Right renal pelvis (tissue), 4 donors: ENCODE data around the gene RNF144A. TPM values are rescaled to one million over a fixed set of nuclear protein-coding genes. Genes with fewer than 3 reads are reported as not detected.
"Not testable (repeated sequence)": the region's sequence is repeated elsewhere in the genome, so short reads cannot be mapped to it uniquely, and the experiment has no call there.

Experiments used
- DNase-seq, 4 donors: peaks; one replicate each; pipeline ENCODE4 v3.0.0-alpha.2; 2013; ENCODE audit warnings: low read depth in 4 of 4, low spot score in 3 of 4, missing footprints in 1 of 4
- polyA plus RNA-seq, 4 donors: library from polyadenylated mRNA; unstranded; fragments of 120-200 nt; gene quantifications; one replicate each; pipeline ENCODE4 v1.2.1, GENCODE V29; 2013; ENCODE audit not compliant: insufficient read length in 4 of 4

Gene RNF144A
- polyA plus RNA-seq, 4 donors, result 54.2 to 70.4 (median 66.3) TPM

- no peak for DNase-seq
These were observed 10.0 kb downstream of the RNF144A start for GRCh38 chr2:6927186-6927585.

GRCh38 chr2:6927753-6928152, 10.5 kb downstream of the RNF144A start:
- DNase-seq, result no peak

GRCh38 chr2:6928452-6928851, 11.2 kb downstream of the RNF144A start:
- no peak for DNase-seq

DNA sequence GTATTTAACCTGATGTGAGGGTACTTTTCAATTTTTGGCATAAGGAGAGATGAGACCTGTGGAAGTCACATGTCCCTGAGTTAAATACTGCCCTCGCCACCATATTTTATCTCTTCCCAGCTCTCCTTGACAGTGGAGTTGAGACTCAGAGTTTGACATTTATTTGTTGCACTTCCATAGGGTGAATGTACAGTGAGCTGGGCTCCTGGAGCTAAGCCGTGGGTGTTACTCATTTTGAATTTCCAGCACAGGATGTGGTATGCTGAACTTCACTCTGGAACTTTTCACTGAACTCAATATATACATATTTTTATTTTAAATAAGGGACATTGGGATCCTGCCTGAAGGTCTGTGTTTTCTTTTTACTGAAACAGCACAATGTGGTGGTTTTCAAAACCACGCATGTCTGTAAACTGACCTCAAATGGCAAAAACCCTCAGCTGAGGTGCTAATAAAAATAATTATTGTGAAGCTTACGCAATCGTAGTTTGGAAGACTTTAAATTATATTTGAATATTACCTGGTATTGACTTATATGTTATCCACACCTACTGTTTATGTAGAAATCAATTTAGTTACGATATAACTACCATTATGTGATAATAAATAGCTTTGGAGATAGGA, 12.1 kb downstream of the RNF144A start:
- no peak for DNase-seq

DNA sequence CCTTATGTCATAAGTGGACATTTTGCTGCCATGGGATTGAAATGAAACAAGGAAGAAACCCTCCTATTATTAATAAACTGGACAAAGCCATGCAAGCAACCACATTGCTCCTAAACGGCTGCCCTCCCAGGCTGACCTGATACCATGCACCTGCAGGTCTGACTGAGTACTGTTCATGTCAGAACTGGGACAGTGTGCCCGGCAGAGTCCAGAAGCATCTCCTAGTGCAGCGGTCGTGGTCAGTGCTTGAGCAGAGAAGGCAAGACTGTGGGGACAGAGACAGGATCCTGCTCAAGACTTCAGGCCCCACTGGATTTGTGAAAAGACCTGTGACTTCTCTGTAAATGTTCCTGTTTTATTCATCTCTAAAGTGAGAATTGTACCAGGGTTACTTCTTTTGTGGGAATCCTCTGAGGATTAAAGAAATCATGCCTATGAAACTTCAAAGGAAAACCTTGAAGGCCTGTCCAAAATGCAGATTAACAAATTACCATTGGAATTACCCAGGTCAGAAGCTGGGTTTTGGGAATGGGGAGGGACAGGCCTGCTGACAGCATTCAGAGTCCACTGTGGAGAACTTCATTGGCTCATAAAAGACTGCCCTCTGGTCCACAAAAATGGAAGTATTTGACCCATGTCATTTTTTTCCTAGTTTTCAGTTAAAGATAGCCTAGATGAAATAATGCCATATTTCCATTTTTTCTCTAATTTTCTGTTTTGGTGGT, 13.9 kb downstream of the RNF144A start:
- DNase-seq, result no peak

DNA sequence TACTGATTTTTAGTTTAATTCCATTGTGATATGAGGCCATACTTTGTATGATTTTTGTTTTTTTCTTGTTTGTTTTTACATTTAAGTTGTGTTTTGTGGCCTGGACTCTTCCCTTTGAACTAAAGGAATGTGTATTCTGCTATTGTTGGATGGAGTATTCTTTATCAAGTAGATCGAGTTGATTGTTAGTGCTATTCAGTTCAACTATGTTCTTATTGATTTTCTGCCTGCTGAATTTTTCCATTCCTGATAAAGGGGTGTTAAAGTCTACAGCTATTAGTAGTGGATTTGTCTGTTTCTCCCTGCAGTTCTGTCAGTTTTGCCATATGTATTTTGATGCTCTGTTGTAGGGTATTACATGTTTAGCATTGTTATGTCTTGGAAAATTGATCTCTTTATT, 14.5 kb downstream of the RNF144A start:
- no peak for DNase-seq

GRCh38 chr2:6932206-6932605, 15.0 kb downstream of the RNF144A start:
- DNase-seq, result no peak

DNA sequence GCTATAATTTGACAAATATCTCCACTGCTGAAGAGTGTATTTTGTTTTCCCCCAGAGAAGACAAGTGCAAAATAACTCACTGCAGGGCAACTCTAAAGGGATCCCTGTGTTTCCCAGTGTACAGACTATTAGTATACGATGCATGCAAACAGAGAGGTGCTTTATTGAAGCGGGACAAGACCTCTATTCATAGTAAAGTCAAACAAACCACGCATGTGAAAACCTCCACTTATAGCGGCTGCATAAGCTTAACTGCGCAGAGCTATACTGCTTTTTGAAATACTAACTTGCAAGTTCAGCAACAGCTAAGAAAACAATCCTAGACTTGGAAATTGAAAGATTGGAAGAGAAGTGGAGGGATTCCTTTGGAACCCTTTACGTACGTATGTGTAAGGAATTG, 15.6 kb downstream of the RNF144A start:
- no peak for DNase-seq

DNA sequence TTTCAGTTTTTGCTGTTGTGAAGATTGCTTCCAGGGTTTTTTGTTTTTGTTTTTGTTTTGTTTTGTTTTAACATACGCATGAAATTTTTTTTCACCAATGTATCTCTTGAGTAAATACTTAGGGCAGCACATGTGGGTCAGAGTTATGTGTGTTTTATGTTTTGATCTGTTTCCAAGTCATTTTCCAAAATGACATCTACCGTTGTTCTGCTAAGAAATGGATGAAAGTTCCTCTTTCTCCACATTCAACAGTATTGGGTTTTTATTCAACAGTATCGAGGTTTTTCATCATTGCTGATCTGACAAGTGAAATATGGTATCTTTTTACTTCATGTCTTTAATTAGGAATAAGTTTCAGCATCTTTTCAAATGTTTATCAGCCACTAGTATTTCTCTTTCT, 16.7 kb downstream of the RNF144A start:
- no peak for DNase-seq

DNA sequence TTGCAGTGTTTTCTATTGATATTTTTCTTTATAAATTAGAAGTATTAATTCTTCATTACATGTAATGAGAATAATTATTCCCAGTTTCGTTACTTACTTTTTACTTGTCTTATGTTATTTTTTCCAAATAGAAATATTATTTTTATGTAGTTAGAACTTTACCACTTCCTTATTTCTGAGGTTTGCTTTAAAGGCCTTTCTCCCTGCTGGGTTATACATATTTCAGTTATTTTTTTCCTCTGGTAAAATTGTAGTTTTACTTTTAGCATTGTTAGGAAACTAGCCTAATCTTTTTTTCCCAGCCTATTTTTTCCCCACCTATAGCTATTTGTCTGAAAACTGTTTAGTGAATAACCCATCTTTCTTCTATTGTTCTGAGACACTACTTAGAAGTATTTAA, 17.1 kb downstream of the RNF144A start:
- no peak for DNase-seq

DNA sequence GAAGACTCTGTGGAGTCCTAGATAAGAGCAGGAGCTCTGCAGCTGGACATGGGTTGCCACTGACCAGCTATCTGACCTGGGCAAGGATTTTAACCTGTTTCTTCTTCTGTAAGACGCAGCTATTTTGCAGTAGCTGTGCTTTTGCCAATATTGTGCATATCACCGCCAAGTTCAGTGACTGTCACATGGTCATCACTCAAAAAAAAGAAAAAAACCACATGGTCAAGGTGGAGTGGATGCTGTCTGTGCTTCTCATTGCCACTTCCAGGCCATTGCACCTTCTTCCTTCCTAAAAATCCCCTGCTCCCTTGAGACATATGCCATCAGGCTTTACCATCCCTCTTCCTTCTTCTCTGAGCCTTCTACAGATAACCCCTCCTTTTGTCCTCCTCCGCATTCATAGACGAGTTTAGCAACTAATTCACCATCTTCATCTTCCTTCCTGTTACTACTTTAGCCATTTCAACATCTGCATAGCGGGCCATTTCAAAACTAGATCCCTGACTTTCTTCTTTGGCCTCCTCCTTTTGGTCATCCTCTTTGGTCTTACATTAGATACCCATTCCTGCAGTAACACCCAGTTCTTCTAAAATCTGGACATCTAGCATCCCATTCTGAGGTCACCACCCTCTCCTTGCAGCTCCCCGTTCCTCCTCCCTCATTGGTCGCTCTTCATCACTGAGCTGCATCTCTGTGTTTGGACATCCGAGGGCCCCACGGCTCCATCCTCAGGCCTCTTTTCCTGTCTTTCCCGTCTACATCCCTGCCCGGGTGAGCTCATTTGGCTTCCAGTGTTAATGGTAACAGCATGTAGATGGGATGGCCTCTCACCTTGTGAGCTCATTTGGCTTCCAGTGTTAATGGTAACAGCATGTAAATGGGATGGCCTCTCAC, 17.8 kb downstream of the RNF144A start:
- DNase-seq, result no peak

DNA sequence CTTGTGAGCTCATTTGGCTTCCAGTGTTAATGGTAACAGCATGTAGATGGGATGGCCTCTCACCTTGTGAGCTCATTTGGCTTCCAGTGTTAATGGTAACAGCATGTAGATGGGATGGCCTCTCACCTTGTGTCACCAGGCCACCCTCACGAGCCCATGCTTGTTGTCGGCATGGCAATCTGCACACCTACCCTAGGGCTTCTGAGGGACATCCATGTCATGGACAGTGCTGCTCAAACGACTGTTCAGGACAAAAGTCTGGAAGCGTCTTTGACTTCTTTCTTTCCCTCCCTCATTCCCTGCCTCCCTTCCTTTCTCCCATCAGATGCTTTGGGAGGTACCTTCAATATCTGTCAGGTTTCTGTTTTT, 18.4 kb downstream of the RNF144A start:
- DNase-seq, result not testable (repeated sequence)

DNA sequence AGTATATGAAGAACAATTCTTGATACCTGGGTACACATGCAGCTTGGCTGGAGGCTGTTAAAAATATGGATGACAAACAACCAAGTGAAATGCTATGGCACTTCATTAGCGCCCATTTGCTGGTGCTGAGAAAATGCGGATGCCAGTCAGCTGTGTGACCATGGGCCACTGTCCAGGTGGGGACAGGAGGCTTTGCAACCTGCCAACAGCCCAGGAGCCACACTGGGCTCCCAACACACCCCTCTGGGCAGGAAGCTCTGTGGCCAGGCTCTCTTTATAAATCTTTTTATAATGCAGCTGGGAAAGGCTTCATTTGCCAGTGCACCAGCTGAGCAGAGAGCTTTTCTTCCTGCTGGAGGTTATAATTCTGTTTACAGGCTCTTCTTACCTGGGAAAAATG, 19.9 kb downstream of the RNF144A start:
- no peak for DNase-seq

- DNase-seq, result no peak
These were observed 20.4 kb downstream of the RNF144A start for GRCh38 chr2:6937582-6937981.

DNA sequence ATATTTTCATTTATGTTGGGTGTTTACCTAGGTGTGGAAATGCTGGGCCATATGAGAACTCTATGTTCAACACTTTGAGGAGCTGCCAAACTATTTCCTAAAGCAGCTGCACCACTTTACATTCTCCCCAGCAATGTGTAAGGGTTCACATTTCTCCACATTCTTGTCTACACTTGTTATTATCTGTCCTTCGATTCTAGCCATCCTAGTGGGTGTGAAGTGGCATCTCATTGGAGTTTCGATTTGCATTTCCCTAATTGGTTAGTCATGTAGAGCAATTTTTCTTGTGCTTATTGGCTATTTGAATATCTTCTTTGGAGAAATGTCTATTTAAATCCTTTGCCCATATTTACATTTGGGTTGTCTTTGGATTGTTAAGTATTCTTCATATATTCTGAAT, 21.9 kb downstream of the RNF144A start:
- no peak for DNase-seq

GRCh38 chr2:6940820-6941219, 23.6 kb downstream of the RNF144A start:
- DNase-seq, result no peak

DNA sequence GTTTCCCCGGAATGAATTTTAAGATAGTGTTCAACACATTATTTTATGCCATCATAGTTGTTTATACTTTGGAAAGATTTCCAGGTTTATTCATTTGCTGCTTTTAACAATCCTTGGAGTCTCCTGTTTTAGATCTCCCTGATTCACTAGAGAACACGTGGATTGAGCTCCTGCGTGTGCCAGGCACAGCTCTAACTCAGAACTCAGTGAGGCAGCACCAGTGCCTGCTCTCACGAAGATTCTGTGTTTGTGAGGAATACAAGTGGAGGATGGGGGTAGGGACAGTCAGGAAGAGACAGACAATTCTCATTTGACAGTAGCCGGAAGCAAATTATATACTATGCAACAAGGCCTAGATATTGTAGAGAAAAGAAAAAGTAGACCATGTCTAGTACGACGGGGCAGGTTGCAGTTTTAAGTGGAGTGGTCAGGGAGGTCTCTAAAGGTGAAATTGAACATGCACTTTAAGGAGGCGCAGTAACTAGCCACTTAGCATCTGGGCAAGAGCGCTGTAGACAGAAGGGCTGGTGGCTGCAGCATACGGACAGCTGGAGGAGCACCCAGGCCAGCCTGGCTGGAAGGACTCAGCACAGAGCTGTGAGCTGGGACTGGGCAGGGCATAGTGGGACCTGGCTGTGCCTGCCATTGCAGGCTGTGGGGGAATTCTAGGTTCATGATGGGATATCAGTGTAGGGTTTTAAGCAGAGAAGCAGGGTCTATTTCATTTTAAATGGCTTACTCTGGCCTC, 24.3 kb downstream of the RNF144A start:
- DNase-seq, result no peak

DNA sequence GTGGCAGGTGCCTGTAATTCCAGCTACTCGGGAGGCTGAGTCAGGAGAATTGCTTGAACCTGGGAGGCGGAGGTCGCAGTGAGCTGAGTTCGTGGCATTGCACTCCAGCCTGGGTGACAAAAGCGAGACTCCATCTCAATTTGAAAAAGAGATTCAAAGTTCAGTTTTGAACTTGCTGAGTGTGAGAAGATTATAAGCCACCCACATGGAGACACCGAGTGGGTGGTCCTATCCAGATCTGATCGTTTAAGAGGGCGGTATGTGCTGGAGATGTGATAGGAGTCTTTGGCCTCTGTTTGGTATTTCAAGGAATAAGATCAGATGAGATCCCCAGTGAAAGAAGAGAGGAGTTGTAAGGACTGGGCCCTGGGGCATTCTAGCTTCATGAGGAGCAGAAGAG, 25.6 kb downstream of the RNF144A start:
- no peak for DNase-seq

DNA sequence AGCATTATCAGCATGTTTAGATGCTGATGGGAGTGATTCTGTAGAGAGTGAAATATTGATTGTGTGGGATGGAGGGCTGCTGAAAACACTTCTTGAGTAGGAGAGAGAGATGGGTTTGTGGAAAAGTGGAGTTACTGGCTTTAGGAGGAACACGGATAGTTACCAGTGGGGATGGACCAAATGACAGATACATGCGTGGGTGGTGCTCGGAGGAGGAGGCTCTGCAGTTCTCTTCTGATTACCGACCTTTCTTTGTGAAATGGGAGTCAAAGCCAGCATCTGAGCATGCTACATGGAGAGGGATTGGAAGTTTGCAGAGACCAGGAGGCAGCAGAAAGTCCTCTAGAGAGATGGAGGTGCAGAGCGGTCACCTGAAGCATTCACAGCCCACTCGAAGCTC, 26.3 kb downstream of the RNF144A start:
- no peak for DNase-seq

DNA sequence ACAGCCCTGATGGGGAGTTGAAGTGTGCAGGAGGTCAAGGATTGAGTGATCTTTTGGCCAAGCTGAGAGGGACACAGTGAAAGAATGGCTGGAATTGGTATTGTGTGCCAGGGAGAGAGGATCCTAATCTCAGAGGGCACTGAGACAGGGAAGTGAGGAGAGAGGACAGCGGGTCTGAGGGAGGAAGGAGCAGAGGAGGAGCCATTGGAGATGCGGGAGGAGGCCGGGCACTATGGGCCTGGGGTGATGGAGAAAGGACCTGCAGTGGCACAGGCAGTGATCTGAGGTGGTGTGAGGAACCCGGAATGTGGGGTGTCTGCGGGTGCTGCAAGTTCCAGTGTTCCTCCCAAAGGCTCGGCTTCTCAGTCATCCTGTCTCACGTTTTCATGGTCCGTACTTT, 26.8 kb downstream of the RNF144A start:
- DNase-seq, result no peak

- DNase-seq, result no peak
These were observed 27.3 kb downstream of the RNF144A start for GRCh38 chr2:6944555-6944954.
